KMS-11 (cell line): ENCODE measurements around the gene GSTM2.

Experiments used
- H2AFZ ChIP-seq: fragments of 200-600 bp; sonication (generic); 2 replicates; pipeline ENCODE4 v1.6.1; 2016; ENCODE audit warnings: antibody characterized with exemption, mixed run types, low read depth
- H3K27ac ChIP-seq: fragments of 200-600 bp; sonication (generic); 2 replicates; pipeline ENCODE4 v1.6.1; 2016; ENCODE audit warnings: mild to moderate bottlenecking, mixed run types
- H3K27me3 ChIP-seq: fragments of 200-600 bp; sonication (generic); 2 replicates; pipeline ENCODE4 v1.6.1; 2017; ENCODE audit warnings: mild to moderate bottlenecking, low read depth, mixed run types, moderate library complexity; ENCODE audit not compliant: insufficient read depth
- H3K36me3 ChIP-seq: fragments of 200-600 bp; sonication (generic); 2 replicates; pipeline ENCODE4 v1.6.1; 2017; ENCODE audit warnings: mild to moderate bottlenecking, mixed run types; ENCODE audit not compliant: insufficient read depth
- H3K4me1 ChIP-seq: fragments of 200-600 bp; sonication (generic); 2 replicates; pipeline ENCODE4 v1.6.1; 2016; ENCODE audit warnings: mild to moderate bottlenecking, low read depth, mixed run types; ENCODE audit not compliant: poor library complexity, severe bottlenecking
- H3K4me2 ChIP-seq: fragments of 200-600 bp; sonication (generic); 2 replicates; pipeline ENCODE4 v1.7.0; 2016; ENCODE audit warnings: mild to moderate bottlenecking, mixed run types
- H3K4me3 ChIP-seq: fragments of 200-600 bp; sonication (generic); IDR thresholded peaks from 2 replicates; pipeline ENCODE4 v1.6.1; 2017; ENCODE audit warnings: low read depth, low read length, mixed read lengths; ENCODE audit not compliant: insufficient read depth
- H3K79me2 ChIP-seq: fragments of 200-600 bp; sonication (generic); 2 replicates; pipeline ENCODE4 v1.6.1; 2016; ENCODE audit warnings: low read depth, mixed run types; ENCODE audit not compliant: insufficient read depth
- H3K9ac ChIP-seq: fragments of 200-600 bp; sonication (generic); 2 replicates; pipeline ENCODE4 v1.6.1; 2016; ENCODE audit warnings: mild to moderate bottlenecking, mixed run types
- H4K20me1 ChIP-seq: fragments of 200-600 bp; sonication (generic); 2 replicates; pipeline ENCODE4 v1.6.1; 2016; ENCODE audit warnings: mild to moderate bottlenecking, mixed run types; ENCODE audit not compliant: insufficient read depth
- TF ChIP-seq, protein P1 (sequence below): fragments of 200-600 bp; sonication (generic); conservative IDR thresholded peaks from 2 replicates; pipeline ENCODE4 v1.6.1; 2017; ENCODE audit warnings: low read depth, mild to moderate bottlenecking, antibody characterized with exemption, low read length, moderate library complexity, mixed read lengths

Gene GSTM2

DNA sequence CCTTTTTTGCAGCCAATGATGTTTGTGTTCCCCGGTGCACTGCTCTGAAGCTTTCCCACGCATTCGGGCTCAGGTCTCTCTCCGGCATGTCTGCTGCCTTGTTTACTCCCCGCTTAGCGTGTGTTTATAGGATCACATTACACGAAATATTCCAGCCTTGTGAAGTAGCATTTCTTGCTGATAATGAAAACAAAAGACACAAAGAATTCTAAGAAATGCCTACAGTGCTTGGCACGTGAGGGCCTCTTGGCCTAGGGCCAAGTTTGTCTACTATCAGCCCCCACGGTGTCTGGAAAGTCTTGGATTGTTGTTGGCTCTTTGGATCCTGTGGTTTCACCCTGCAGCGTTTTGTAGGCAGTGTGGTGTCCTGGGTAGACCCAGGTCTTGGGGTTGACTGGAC is 23.2 kb upstream of the GSTM2 start:
- TF ChIP-seq, protein P1, sequence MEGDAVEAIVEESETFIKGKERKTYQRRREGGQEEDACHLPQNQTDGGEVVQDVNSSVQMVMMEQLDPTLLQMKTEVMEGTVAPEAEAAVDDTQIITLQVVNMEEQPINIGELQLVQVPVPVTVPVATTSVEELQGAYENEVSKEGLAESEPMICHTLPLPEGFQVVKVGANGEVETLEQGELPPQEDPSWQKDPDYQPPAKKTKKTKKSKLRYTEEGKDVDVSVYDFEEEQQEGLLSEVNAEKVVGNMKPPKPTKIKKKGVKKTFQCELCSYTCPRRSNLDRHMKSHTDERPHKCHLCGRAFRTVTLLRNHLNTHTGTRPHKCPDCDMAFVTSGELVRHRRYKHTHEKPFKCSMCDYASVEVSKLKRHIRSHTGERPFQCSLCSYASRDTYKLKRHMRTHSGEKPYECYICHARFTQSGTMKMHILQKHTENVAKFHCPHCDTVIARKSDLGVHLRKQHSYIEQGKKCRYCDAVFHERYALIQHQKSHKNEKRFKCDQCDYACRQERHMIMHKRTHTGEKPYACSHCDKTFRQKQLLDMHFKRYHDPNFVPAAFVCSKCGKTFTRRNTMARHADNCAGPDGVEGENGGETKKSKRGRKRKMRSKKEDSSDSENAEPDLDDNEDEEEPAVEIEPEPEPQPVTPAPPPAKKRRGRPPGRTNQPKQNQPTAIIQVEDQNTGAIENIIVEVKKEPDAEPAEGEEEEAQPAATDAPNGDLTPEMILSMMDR = no peak
- H3K27ac ChIP-seq = no peak overlapping the region
- no peaks in the 10 kb centered on the region for H3K27me3 ChIP-seq

DNA sequence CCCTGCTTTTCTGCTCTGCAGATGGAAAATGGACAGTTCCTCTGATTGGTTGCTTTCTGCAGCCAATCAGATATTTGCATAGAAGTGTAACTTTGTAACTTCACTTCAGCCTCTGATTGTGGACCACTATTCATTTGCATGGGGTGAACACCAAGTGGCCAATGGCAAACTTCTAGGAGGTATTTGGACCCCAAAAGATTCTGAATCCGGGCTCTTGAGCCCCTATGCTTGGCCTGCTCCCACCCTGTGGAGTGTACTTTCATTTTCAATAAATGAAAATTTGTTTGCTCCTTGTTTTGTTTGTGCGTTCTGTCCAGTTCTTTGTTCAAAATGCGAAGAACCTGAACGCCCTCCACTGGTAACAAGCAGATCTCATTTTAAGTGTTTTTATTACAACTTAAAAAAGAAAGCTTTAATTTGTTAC is 18.4 kb upstream of the GSTM2 start:
- H3K36me3 ChIP-seq = no peaks in the 10 kb centered on the region

More for the DNA sequence above, 23.2 kb upstream of the GSTM2 start:
- no peak overlapping the region for H3K4me3 ChIP-seq
- H3K9ac ChIP-seq = no peak overlapping the region
- H2AFZ ChIP-seq = no peak overlapping the region
- H3K4me2 ChIP-seq = no peak overlapping the region
- H3K79me2 ChIP-seq = no peaks in the 10 kb centered on the region
- H3K36me3 ChIP-seq = no peaks in the 10 kb centered on the region
- H3K4me1 ChIP-seq = peaks cover 17% of the 10 kb centered on the region
- no peaks in the 10 kb centered on the region for H4K20me1 ChIP-seq

DNA sequence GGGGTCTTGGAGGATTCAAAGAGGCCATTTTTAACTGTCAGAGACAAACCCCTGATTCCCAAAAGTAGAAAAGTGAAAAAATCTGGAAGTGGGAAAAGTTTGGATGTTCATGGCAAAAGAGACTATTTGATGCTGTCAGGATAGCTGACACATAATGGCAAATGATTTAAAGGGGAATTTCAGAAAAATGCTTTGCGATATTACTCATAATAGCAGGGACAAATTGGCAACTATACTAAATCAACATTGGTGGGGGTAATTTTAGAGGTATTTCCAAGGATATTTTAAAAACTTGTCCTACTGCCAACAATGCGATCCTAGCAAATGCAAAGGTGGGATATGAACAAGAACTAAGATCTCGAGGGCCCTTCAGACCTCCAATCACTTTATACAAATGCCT is 17.2 kb upstream of the GSTM2 start:
- Histone ChIP-seq H3K27ac (no peak overlapping the region), H3K4me1 (peaks cover 9% of the 10 kb centered on the region)

More for the DNA sequence above, 18.4 kb upstream of the GSTM2 start:
- TF ChIP-seq, protein P1 = no peak
- no peak overlapping the region for H3K4me3 ChIP-seq
- no peaks in the 10 kb centered on the region; the same call in 1 of the 2 replicates for H3K27me3 ChIP-seq
- no peak overlapping the region for H2AFZ ChIP-seq
- H3K79me2 ChIP-seq = no peaks in the 10 kb centered on the region
- H3K27ac ChIP-seq = no peak overlapping the region
- no peak overlapping the region for H3K4me2 ChIP-seq
- no peak overlapping the region for H3K9ac ChIP-seq
- H4K20me1 ChIP-seq = no peaks in the 10 kb centered on the region
- no peaks in the 10 kb centered on the region for H3K4me1 ChIP-seq

DNA sequence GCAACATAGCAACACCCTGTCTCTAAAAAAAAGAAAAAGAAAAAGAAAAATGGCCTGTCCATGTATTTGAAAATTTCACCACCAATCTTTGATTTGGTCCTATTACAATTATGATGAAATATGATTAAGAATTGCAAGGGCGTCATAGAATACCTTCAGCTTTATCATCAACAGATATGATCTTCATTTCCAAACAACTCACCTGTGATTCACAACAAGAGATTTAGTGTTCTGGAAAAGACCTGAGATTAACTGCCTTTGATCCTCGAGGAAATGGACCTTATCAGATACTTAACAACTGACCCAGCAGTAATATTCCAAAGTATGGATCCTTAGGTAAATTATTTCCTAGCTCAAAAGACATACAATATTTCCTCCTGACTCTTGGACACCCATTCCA is 15.5 kb upstream of the GSTM2 start:
- Histone ChIP-seq H3K36me3 (no peaks in the 10 kb centered on the region), H3K79me2 (no peaks in the 10 kb centered on the region), H3K9ac (no peak overlapping the region), H2AFZ (no peak overlapping the region), H4K20me1 (no peaks in the 10 kb centered on the region), H3K27me3 (no peaks in the 10 kb centered on the region; the same call in 1 of the 2 replicates), H3K4me2 (no peak overlapping the region), H3K27ac (no peak overlapping the region), H3K4me1 (peaks cover 9% of the 10 kb centered on the region), H3K4me3 (no peak overlapping the region)
- TF ChIP-seq, protein P1 = no peak

More for the DNA sequence above, 17.2 kb upstream of the GSTM2 start:
- TF ChIP-seq, protein P1 = no peak
- H3K4me2 ChIP-seq = no peak overlapping the region
- H3K4me3 ChIP-seq = no peak overlapping the region
- no peaks in the 10 kb centered on the region for H3K79me2 ChIP-seq
- no peak overlapping the region for H3K9ac ChIP-seq
- H3K27me3 ChIP-seq = no peaks in the 10 kb centered on the region; the same call in 1 of the 2 replicates
- no peaks in the 10 kb centered on the region for H4K20me1 ChIP-seq
- no peak overlapping the region for H2AFZ ChIP-seq
- no peaks in the 10 kb centered on the region for H3K36me3 ChIP-seq
